ENCODE measurements around the gene CCDC57.
"Not testable (repeated sequence)": the region's sequence is repeated elsewhere in the genome, so short reads cannot be mapped to it uniquely, and the experiment has no call there.

Gene CCDC57

DNA sequence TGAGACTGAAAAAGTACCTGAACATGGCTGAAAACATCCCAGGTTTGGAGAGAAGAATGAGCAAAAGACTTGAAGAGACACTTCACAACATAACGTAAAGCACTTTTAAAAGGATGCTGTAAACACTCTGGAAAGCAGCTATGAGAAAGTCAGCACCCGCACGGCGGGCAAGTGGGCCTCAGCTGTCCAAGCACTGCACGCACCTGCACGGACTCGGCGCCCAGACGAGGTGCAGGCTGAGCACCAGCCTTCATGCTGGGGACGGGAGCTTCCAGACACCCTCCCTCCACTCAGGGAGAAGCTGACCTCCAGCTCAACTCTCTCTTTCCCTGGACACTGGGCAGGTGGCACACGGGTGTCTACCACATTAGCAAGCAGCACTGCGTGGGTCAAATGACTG is 13.1 kb downstream of the CCDC57 start:
- no peak for DNase-seq

DNA sequence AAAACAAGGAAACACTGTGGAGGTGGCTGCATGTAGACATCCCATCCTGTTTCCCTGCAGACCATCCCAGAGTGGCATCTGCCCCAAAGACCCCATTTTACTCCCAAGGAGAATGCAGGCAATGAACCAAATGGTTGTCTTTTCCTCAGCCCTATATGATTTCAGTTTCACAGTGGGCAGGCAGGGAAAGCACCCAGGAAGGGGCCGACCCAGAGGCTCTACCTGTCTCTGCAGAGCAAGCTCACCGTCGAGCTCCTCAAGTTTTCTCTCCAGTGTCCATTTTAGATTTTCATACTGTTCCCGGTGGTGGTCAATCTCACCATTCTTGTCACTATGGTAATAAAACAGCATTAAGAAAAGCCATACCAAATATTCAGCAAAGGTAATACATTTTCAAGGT is 14.6 kb downstream of the CCDC57 start:
- DNase-seq = no peak

DNA sequence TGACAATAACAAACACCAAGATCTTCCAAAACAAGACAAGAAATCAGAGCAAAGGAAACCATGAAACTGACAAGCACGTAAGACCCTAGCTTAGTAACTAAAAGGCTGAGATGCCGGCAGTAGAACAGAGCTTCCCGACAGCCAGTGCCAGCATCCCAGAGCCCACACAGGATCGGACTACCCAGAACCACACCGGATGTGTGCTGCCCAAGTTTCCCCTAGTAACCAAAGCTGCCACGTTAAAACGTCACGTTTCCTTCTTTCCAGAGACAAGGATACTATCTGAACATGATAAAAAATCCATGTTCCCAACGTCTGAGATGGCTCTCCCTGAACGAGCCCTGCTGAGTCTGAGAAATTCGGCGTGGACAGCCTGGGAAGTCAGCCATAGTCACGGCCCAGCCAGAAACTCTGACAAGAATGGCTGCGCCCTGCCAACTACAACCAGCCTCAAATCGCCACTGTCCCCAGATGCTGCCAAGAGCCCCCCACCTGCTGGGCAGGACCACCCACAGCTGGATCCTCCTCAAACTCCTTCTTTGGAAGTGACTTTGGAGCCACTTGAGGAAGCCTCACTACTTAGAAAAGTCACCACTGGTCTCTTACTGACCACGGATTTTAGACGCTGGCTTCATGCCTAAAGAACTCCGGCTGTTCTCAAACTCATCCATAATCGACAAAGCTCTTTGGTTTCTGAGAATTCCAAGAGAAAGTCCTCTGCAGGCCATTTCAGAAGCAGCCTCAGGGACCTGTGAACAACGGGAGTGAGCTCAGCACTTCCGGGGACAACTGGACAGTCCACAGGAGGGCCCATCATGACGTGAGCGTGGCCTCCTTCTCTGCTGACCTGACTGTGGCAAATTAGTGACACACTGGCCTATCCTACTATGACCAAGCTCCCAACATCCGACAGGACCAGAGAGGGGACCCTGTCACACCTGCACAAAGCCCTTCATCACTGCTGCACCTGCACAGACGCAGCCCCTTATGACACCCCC is 16.7 kb downstream of the CCDC57 start:
- DNase-seq = no peak

DNA sequence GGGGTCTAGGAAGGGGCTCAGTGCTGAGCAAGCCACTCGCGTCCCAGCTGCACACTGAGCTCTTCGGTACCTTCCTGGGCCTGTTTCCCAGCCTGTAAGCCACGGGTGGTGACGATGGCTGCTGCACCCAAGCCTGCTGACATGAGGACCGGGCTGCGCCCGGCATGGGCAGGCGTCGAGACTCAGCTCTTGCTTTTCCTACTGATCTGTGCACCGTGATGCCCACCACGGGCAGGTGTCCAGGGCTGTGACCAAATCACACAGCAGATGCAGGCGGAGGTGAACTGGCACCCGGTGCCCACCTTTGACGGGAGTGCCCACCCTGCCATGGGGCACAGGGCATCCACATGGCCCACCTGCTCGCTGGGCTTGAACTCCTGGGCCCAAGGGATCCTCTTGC is 17.9 kb downstream of the CCDC57 start:
- DNase-seq = no peak

DNA sequence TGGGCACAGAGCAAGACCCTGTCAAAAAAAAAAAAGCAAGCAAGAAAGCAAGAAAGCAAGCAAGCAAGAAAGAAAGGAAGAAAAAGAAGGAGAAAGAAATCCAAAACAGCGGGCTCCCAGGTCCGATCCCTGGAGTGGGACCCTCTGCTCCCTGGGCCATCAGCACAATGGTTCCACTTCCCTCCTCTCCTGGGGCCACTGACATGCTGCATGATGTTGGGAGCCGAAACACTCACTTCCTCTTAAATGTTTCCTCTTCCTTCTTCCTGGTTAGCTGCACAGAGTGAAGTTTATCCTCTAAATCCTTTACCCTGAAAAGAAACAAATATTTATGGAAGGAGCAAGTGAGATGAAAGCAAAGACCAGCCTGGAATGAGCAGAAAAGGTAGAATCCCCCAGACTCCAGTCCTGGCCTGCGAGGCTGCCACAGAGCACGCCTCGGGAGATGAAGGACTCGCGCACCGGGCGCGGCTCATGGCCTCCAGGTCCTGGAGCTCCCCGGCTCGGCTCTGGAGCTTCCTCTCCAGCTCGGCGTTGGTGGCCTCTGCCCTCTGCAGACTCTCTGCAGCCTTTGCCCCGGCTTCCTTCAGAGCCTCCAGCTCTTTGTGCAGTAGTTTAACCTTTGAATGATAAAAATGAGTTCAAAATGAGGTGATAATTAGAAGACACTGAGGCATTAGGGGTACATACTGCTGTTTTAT is 19.0 kb downstream of the CCDC57 start:
- no peak for DNase-seq

DNA sequence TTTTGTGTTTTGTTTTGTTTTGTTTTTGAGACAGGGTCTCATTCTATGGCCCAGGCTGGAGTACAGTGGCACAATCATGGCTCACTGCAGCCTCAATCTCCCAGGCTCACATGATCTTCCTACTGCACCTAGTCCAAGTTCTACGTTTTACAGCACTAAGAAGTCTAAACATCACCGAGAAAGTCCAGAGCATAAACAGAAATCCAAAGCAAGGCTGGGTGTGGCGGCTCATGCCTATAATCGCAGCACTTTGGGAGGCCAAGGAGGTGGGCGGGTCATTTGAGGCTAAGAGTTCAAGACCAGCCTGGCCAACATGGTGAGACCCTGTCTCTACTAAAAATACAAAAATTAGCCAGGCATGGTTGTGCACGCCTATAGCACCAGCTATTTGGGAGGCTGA is 19.6 kb downstream of the CCDC57 start:
- not testable (repeated sequence) for DNase-seq

DNA sequence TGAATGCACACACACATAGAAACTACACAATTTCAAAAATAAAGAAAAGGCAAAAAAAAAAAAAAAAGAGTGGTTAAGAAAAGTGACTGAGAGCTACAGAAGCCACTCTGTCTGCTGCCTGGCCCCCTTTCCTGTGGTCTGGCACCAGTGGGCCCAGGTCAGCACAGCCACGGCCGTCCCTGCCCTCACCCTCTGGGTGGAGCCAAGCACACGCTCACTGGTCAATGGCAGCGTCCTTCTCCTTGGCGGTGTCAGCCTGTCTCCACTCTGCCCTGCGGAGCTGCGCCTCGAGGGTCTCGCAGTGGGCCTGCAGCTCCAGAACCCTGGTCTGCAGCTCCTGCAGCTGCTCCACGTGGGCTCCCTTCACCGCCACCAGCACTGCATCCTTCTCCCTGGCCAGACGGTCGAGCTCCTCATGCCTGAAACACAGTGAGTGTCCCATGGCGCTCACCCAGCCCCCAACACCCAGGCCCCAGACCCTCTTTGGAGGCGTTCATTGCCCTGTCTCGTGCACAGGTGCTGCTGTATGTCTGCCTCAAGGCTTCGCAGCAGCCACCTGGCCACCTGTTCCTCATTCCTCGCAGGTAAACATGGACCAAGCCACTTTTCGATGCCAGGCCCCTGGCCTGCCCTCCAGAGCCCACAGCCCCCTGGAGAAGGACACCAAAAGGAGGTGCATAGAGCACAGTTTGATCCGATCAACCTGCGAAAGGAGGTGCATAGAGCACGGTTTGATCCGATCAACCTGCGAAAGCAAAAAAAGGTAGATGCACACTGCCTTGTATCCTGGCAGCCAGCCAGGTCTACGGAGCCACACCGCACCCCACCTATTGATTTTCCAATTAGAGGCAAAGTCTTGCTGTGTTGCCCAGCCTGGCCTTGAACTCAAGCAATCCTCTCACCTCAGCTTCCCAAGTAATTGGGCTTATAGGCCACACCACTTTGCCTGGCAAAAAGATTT is 24.4 kb downstream of the CCDC57 start:
- no peak for DNase-seq

DNA sequence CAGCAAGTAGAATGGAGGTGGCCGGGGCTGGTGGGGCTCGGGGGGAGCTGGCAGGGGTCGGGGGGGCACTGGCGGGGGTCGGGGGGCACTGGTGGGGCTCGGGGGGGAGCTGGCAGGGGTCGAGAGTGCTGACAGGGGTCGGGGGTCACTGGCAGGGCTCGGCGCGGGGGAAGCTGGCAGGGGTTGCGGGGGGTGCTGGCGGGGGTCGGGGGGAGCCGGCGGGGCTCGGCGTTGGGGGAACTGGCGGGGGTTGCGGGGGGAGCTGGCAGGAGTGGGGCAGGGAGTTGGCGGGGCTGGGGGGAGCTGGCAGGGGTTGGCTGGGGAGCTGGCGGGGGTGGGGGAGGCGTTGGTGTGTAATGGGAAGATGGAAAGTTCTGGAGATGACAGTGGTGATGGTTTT is 25.1 kb downstream of the CCDC57 start:
- DNase-seq = no peak

DNA sequence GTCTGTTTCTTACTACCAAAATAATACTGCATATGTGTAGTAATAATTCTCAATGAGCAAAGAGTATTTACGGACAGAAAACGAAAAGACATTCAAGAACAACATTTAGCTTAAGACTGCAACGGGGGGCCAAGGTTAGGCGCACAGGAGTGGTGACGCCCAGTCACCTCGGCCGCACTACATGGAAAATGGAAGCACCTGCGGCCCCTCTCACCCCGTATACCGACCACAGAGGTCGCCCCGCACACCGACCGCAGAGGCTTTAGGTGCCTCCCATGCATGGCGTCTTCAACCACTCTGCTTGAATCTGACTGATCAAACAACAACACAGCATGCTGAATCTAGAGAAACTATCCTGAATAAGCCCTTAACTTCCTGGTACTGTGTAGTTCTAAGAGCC is 26.4 kb downstream of the CCDC57 start:
- no peak for DNase-seq

DNA sequence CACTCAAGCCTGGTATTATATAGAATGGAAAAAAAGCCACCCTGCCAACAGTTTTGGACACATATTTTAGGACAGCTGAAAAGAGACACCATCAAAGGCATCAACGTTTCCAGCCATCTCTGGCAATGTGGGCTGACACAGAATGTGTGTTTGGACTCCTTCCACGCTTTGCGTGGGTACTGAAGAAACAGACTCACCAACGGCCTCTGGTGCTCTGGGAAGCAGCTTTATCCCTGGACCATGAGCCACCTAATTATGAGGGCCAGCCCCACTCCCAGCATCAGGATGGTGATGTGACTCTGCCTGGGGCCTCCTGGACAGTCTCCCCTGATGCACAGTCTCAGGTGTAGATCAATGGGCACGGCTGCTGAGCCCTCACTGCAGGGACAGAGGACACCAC is 27.9 kb downstream of the CCDC57 start:
- DNase-seq = no peak

DNA sequence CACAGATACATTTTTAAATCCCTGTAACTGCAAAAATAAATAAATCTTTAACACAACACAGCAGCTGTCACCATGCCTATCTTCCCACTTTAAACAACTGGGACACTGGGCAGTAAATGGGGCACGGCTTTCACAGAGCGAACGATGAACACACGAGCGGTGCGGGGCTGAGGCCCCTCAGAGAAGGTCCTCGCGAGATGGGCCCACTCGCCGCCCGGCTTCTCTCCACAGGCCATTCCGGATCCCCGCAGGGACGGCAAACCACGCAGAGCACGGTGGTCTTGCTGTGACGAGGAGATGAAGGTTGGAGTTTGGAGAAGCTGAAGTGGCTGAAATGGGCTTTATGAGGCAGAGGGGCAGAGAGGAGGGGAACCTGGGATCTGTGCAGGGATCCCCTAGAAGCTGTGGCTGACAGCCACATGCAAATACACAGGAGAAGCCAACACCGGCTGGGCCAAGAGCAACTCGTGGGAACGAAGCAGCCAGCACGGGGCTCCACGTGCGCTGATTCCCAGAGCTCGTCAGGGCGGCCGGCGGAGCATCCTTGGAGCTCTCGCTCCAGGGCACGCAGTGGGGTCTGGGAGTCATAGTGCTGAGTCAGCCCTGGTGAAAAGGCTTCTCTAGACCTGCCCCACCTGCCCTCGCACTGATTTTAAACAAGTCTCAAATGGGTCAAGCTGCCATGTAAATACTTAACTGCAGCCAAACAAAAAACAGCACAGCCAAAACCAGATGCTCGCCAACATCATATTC is 31.7 kb downstream of the CCDC57 start:
- no peak for DNase-seq

DNA sequence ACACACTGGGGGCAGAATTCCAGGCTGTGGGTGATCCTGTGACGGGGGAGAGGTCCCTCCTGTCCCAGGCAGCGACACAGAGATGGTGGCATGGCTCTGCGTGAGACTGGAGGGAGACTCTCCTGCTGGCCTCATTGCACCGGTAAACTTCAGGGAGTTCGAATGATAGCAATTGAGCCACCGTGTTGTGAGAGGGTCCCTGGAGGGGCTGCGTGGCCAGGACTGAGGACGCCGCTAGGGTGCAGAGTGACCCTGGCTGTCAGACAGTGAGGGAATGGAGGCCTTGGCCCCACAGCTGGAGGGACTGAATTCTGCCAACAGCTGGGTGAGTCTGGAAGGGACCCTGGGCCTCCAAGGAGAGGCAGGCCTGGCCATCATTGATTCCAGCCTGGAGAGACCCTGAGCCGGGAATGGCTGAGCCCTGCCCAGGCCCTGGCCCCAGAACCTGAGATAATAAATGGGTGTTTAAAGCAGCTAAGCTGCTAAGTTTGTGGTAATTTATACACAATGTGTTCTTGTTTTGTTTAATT is 32.6 kb downstream of the CCDC57 start:
- no peak for DNase-seq

DNA sequence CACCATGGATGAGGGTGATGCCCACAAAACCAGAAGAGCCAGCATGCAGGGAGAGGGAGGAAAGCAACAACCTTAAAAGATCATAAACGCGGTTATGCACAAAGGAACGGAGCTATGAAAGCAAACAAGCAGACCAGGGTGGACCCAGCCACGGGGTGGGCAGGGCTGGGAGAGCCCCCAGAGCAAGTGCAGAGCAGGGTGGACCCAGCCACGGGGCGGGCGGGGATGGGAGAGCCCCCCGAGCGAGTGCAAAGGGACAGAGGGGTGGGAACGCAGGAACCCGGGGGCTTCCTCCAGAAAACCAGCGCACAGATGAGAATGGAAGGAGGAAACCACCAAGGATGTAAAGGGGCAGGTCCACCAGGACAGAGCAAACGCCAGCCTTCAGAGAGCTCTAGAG is 33.2 kb downstream of the CCDC57 start:
- DNase-seq = no peak

DNA sequence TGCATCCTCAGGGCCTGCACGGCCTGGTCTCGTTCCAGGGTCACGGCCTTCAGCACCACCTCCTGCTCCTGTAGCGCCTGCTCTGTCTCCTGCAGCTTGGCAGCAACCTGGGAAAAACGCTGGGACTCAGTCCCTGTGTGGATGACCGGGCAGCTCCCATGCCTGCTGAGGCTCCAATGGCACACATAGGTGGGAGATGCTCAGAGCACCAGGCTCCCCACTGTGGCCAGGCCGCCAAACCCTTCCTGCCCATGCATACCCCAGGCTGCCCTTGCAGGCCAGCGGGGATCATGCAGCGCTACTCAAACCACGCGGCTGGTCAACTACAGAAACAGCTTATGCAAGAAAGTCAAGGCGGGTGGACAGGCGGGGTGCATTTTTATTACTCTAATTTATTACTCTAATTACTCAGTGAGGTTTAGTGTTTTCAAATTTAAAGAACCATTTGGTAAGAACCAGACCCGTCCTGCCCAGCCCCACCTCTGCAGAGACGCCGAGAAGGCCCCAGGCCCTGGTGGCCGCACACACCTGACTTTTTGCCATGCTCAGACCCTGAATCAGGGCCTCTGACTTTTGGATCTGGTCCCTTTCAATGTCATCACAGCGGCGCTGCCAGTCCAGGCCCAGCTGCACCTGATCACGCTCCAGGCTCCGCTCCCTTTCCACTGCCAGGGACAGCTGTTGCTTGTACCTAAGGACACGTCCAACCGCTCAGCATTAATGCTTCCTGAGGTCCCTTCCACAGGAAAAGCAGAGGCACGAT is 34.0 kb downstream of the CCDC57 start:
- DNase-seq = no peak

DNA sequence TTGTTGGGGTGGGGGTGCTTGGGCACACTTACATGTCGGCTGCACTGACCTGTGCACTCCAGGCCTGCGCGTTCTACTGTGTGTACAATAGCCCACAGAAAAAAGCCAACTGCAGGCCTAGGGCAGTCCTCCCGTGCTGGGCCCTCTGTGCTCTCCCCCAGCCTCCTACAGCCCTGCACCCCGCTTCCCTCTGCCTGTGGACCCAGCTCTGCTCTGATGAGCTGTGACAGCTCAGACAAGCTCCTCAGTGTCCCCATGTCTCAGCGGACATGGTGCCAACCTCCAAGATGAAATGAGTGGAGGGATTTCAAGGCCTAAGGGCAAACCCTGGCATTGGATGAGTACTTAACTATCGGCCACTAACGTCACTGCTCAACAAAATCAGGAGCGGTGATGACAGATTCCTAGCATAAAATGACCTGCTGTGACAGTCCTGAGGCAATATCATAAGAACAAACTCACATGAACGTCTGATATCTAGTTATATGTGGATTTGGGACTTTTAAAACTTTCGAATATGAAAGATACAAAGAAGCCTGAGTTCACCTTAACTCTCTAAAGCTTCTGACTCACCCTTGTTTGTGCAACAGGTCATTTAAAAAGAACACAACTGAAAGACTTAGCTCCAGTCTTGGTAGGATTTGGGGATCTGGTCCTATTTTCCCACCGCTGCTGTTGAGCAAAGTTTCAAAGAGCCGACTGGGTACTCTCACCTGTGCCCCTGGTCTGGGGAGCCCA is 34.7 kb downstream of the CCDC57 start:
- no peak for DNase-seq

DNA sequence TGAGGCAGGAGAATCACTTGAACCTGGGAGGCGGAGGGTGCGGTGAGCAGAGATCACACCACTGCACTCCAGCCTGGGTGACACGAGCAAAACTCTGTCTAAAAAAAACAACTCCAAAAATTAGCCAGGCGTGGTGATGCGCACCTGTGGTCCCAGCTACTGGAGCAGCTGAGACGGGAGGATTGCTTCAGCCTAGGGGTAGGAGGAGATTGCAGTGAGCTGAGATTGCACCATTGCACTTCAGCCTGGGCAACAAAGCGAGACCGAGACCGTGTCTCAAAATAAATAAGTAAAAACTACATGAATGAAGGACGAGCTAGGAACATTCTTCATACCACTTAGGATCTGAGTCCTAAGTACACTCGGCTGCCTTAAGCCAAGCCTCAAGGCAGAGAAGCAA is 35.4 kb downstream of the CCDC57 start:
- DNase-seq = no peak

DNA sequence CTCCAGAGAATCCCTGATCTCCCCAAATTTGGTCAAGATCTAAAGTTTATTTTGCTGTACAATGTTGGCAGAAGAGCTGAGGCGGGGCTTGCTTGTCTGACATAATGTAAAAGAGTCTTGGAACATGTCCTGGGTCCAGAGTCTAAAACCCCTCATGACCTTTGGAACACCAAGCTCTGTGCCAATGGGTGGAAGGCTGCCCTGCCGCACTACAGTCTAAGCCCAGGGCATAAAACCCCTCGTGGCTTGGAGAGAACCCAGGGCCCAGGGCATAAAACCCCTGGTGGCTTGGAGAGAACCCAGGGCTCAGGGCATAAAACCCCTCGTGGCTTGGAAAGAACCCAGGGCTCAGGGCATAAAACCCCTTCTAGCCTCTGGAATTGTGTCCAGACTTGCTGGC is 36.7 kb downstream of the CCDC57 start:
- DNase-seq = no peak

DNA sequence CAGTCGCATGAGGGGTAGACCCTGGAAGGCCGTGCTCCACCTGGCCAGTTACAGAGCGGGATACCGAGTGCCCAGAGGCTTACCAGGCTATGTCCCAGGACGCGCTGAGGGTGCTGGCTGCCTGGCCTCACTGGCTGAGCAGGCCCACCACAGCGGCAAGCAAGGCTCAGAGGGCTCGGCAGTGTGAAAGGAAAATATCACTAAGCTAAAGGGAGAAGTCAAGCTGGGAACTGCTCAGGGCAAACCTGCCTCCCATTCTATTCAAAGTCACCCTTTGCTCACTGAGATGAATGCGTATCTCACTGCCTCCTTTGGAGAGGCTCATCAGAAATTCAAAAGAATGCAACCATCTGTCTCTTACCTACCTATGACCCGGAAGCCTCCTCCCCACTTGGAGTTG is 37.4 kb downstream of the CCDC57 start:
- DNase-seq = no peak

DNA sequence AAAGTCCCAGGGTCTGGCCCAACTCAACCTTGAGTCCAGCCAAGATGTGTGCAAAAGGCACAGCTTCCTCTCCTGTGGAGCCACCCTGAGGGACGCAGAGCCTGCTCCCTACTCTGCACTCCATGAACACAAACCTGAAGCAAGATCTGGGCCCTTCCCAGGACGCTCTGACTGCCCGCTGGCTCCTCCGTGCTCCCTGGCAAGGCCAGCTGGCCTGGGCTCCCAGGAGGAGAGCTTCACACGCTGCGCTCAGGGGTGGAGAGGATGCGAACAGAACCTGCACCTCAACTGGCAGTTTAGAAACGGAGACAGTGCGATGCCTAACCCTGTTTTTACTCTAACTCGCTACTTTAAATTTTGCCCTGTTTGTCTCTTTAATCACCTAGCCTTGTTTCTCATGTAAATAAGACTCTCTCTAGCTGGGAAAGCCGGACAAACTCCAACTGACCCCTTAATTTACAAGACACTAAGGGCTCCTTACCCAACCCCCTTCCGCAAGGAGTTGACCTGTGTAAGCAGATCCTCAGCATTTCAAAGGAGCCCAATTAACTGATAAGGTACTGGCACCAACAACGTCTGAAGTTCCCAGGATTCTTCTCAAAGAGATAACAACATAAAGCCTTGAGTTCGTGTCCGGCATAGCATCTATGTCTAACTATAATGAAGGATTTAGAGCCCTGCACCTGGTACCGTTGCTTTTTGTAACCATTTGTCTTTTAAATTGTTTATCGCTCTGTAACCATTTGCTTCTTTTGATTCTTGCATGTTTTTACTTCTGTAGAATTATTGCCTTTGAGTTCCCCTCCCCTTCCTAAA is 38.4 kb downstream of the CCDC57 start:
- DNase-seq = not testable (repeated sequence)
